ENCODE data around the gene EIF4G2.

GRCh38 chr11:10828402-10828801 is 19.7 kb upstream of the EIF4G2 start:
- TF ChIP-seq CTCF (IDR thresholded peaks at IDR 0.05; ENCODE audit: poor library complexity, severe bottlenecking) (no peak), POLR2AphosphoS5 (IDR thresholded peaks at IDR 0.05) (no peak), EZH2 (IDR thresholded peaks at IDR 0.05; ENCODE audit: borderline replicate concordance, insufficient read depth, low read length, poor library complexity, severe bottlenecking) (no peak), MXI1 (conservative IDR thresholded peaks at IDR 0.05; ENCODE audit: poor library complexity, severe bottlenecking) (no peak), TAF1 (IDR thresholded peaks at IDR 0.05; ENCODE audit: low read depth) (no peak), RAD21 (conservative IDR thresholded peaks at IDR 0.05) (no peak), REST (IDR thresholded peaks at IDR 0.05; ENCODE audit: borderline replicate concordance) (no peak)
